Endothelial cell of umbilical vein (primary cell): ENCODE results near the gene DNAJC4. TPM values are rescaled to one million over a fixed set of nuclear protein-coding genes. Genes with fewer than 3 reads are reported as not detected.

ENCODE experiments used
- BruUV-seq: library from RNA; stranded (reverse); fragments of 400-500 nt; replicated peaks from 2 replicates; lab custom pipeline; 2021; lab: Mats Ljungman, UMichigan
- CTCF ChIA-PET: fragments of 300-600, 350-600 bp; sonication (Branson Sonifier 250); formaldehyde crosslinking; loops from one replicate; lab custom pipeline; 2021; ENCODE audit warnings: antibody characterized with exemption, inconsistent platforms; lab: Charles Lee
- POLR2A ChIA-PET: fragments of 300-600, 350-600 bp; sonication (Branson Sonifier 250); formaldehyde crosslinking; loops from one replicate; lab custom pipeline; 2021; ENCODE audit warnings: antibody characterized with exemption, inconsistent platforms; lab: Charles Lee
- DNase-seq: peaks from one replicate; pipeline ENCODE4 v3.0.0-alpha.2; 2011; ENCODE audit warnings: low read depth, low spot score
- FAIRE-seq: peaks from 2 replicates; lab custom pipeline; 2011; peaks lifted over from hg19 to GRCh38; lab: Jason Lieb, UNC
- H2AFZ ChIP-seq: 2 replicates; pipeline ENCODE4 v1.6.0; 2012; ENCODE audit warnings: low read depth, low read length, control low read depth, inconsistent platforms
- H3K27ac ChIP-seq: 2 replicates; pipeline ENCODE4 v1.5.1; 2011; ENCODE audit warnings: low read depth, mild to moderate bottlenecking, control low read depth, low read length, moderate library complexity; ENCODE audit not compliant: insufficient read depth
- H3K27me3 ChIP-seq, 2 experiments: 2 replicates each; pipeline versions ENCODE4 v1.6.0 to v1.6.1; 2011; ENCODE audit warnings: low read length in 2 of 2, mixed read lengths in 1 of 2; ENCODE audit not compliant: control insufficient read depth in 2 of 2, insufficient read depth in 2 of 2
- H3K36me3 ChIP-seq, 2 experiments: 2 replicates in 1 of 2; 3 replicates in 1 of 2; pipeline ENCODE4 v1.5.1; 2011; ENCODE audit warnings: low read length in 2 of 2, mild to moderate bottlenecking in 1 of 2, moderate library complexity in 1 of 2; ENCODE audit not compliant: control insufficient read depth in 2 of 2, insufficient read depth in 2 of 2; ENCODE audit errors: extremely low read depth in 1 of 2
- H3K4me1 ChIP-seq: 3 replicates; pipeline ENCODE4 v1.5.1; 2011; ENCODE audit warnings: mild to moderate bottlenecking, low read length; ENCODE audit not compliant: control insufficient read depth, insufficient read depth; ENCODE audit errors: extremely low read depth
- H3K4me2 ChIP-seq: 2 replicates; pipeline ENCODE4 v1.6.1; 2011; ENCODE audit warnings: low read length, control low read depth, mixed read lengths; ENCODE audit not compliant: insufficient read depth
- H3K4me3 ChIP-seq, 3 experiments: fragments of 200-600 bp in 1 of 3; sonication (generic), shearing (Covaris generic) in 1 of 3; replicated peaks in 1 of 3; 2 replicates each; pipeline ENCODE4 v1.5.1; 2011 to 2016; ENCODE audit warnings: control low read depth in 3 of 3, low read length in 3 of 3, mild to moderate bottlenecking in 2 of 3, inconsistent platforms in 1 of 3, low read depth in 1 of 3, moderate library complexity in 1 of 3; ENCODE audit not compliant: insufficient read depth in 1 of 3
- H3K79me2 ChIP-seq: 2 replicates; pipeline ENCODE4 v1.6.0; 2012; ENCODE audit warnings: low read length, inconsistent platforms; ENCODE audit not compliant: control insufficient read depth, insufficient read depth
- H3K9ac ChIP-seq: replicated peaks from 2 replicates; pipeline ENCODE3; 2011; ENCODE audit warnings: low read length, control low read depth; ENCODE audit not compliant: insufficient read depth; ENCODE audit errors: extremely low read depth
- H3K9me1 ChIP-seq: replicated peaks from 3 replicates; pipeline ENCODE4 v1.6.0; 2011; ENCODE audit warnings: mild to moderate bottlenecking, low read length; ENCODE audit not compliant: control insufficient read depth, insufficient read depth; ENCODE audit errors: extremely low read depth
- H3K9me3 ChIP-seq: replicated peaks from 2 replicates; pipeline ENCODE4 v1.5.1; 2012; ENCODE audit warnings: low read length, inconsistent platforms; ENCODE audit not compliant: control insufficient read depth, insufficient read depth
- H4K20me1 ChIP-seq: replicated peaks from 2 replicates; pipeline ENCODE3; 2011; ENCODE audit warnings: mild to moderate bottlenecking, low read length; ENCODE audit not compliant: control insufficient read depth, insufficient read depth; ENCODE audit errors: extremely low read depth
- CTCF ChIP-seq, 2 donors: IDR thresholded peaks; 1 replicate in 1 of 2; 2 replicates in 1 of 2; pipeline ENCODE4 v1.5.1; 2011; ENCODE audit warnings: low read length in 2 of 2, mild to moderate bottlenecking in 2 of 2, moderate library complexity in 2 of 2, control low read depth in 1 of 2, inconsistent platforms in 1 of 2, low read depth in 1 of 2; ENCODE audit not compliant: insufficient read depth in 1 of 2; ENCODE audit errors: extremely low read depth in 1 of 2
- EZH2 ChIP-seq: IDR thresholded peaks from 2 replicates; pipeline ENCODE4 v1.6.1; 2012; ENCODE audit warnings: borderline replicate concordance, low read depth, mild to moderate bottlenecking, moderate library complexity, low read length, inconsistent platforms; ENCODE audit not compliant: severe bottlenecking
- FOS ChIP-seq: IDR thresholded peaks from 2 replicates; pipeline ENCODE4 v1.6.1; 2011; ENCODE audit warnings: mild to moderate bottlenecking, low read length, moderate library complexity, borderline replicate concordance; ENCODE audit not compliant: insufficient read depth
- GATA2 ChIP-seq: IDR thresholded peaks from 2 replicates; pipeline ENCODE4 v1.7.0; 2011; ENCODE audit warnings: low read depth, mild to moderate bottlenecking, moderate library complexity, mixed read lengths, low read length; ENCODE audit not compliant: insufficient read length, insufficient read depth
- JUN ChIP-seq: IDR thresholded peaks from 2 replicates; pipeline ENCODE4 v1.6.1; 2011; ENCODE audit warnings: borderline replicate concordance, low read depth; ENCODE audit not compliant: insufficient read length, insufficient read depth
- MAX ChIP-seq: IDR thresholded peaks from 2 replicates; pipeline ENCODE4 v1.6.1; 2011; ENCODE audit not compliant: insufficient read depth, insufficient read length
- MYC ChIP-seq: IDR thresholded peaks from one replicate; pipeline ENCODE4 v1.6.1; 2011; ENCODE audit warnings: mild to moderate bottlenecking, low read depth, low read length
- POLR2A ChIP-seq: IDR thresholded peaks from 2 replicates; pipeline ENCODE4 v1.6.1; 2012; ENCODE audit warnings: low read depth, mild to moderate bottlenecking, control low read depth, low read length
- POLR2AphosphoS5 ChIP-seq: IDR thresholded peaks from 2 replicates; pipeline ENCODE4 v1.6.1; 2012; ENCODE audit warnings: low read depth, mild to moderate bottlenecking, control low read depth, low read length, moderate library complexity; ENCODE audit not compliant: insufficient read depth
- dilution Hi-C: fragments of 300-500 bp; cut with MboI; formaldehyde crosslinking; loops from one replicate; pipeline ENCODE4 v1.15.0; 2019; ENCODE audit warnings: low sequenced_read_pairs; ENCODE audit not compliant: extremely low pct_ligation_motif_present
- intact Hi-C: fragments of 100-400 bp; cut with micrococcal nuclease; formaldehyde crosslinking; loops from one replicate; pipeline ENCODE4 v1.10.0; 2022
- polyA plus RNA-seq, 4 experiments: library from polyadenylated mRNA; depleted of rRNA in 3 of 4; stranded (reverse) in 3 of 4; unstranded in 1 of 4; fragments of >200 nt; gene quantifications; 2 replicates each; pipeline versions ENCODE4 v1.2.1 to v1.2.3, GENCODE V29; 2011 to 2012; ENCODE audit warnings: missing spikeins in 1 of 4
- total RNA-seq: library from RNA; stranded (reverse); gene quantifications from 2 replicates; pipeline ENCODE4 v1.2.3, GENCODE V29; 2021

DNAJC4 gene
- total and polyA plus RNA-seq, 2 donors (not counting 3 experiments of a cell fraction or from before 2014, with no cell fraction given), result 23.5 to 41.2 TPM

- DNase-seq (no peak), FAIRE-seq (no peak)
- peaks cover 2 to 17% of the 10 kb centered on the region in 2 experiments for H3K36me3 ChIP-seq
- H3K4me1 ChIP-seq, result peaks cover 24% of the 10 kb centered on the region
- BruUV-seq, result no TSS peak
- POLR2A ChIA-PET, result no interaction called here
- dilution Hi-C loops (no loop called here), intact Hi-C loops (no loop called here)
- peak overlapping the region; percentile 23 for H3K4me2 ChIP-seq
- TF ChIP-seq MAX, result no peak
- TF ChIP-seq FOS, result no peak
- no peak for TF ChIP-seq CTCF (IDR thresholded peaks at IDR 0.05; ENCODE audit: extremely low read depth in 1 of 2, insufficient read depth in 1 of 2, low read depth in 1 of 2, low read length in 2 of 2)
- no peak for TF ChIP-seq GATA2
- no peak for TF ChIP-seq MYC
- no peak for TF ChIP-seq JUN
- TF ChIP-seq POLR2A, result no peak
- no peak for TF ChIP-seq EZH2
- no peak for TF ChIP-seq POLR2AphosphoS5
- H3K27me3 ChIP-seq, result no peaks in the 10 kb centered on the region
- H3K9me3 ChIP-seq, result no peaks in the 10 kb centered on the region
- H4K20me1 ChIP-seq, result no peaks in the 10 kb centered on the region
- no peak overlapping the region for H3K4me3 ChIP-seq
- no peak overlapping the region for H3K27ac ChIP-seq
- no peaks in the 10 kb centered on the region for H3K9me1 ChIP-seq
- CTCF ChIA-PET, result interaction anchor here (0.6 to 4.7 kb wide), 9 partner anchors 10 to 102 kb away, joined by 3 to 60 read pairs (median 7); partner anchors contain the start of genes CATSPERZ, FERMT3, PRDX5 and STIP1
- H3K79me2 ChIP-seq, result peaks cover 32% of the 10 kb centered on the region
- H3K9ac ChIP-seq, result no peak overlapping the region
- no peak overlapping the region for H2AFZ ChIP-seq
Observed at GRCh38 chr11:64253043-64253442, 22.7 kb downstream of the DNAJC4 start.
